Purkinje cell (primary cell): ENCODE data around the gene CDKL4. TPM values are rescaled to one million over a fixed set of nuclear protein-coding genes. Genes with fewer than 3 reads are reported as not detected.

Experiments
- polyA plus RNA-seq: library from polyadenylated mRNA; unstranded; fragments of >200 nt; fragmentation: Nextera tagmentation; gene quantifications from 2 replicates; pipeline ENCODE4 v1.2.1, GENCODE V29; 2014

CDKL4 gene
- 2.8 TPM in 1 of 2 replicates, not detected in the other for polyA plus RNA-seq

DNA sequence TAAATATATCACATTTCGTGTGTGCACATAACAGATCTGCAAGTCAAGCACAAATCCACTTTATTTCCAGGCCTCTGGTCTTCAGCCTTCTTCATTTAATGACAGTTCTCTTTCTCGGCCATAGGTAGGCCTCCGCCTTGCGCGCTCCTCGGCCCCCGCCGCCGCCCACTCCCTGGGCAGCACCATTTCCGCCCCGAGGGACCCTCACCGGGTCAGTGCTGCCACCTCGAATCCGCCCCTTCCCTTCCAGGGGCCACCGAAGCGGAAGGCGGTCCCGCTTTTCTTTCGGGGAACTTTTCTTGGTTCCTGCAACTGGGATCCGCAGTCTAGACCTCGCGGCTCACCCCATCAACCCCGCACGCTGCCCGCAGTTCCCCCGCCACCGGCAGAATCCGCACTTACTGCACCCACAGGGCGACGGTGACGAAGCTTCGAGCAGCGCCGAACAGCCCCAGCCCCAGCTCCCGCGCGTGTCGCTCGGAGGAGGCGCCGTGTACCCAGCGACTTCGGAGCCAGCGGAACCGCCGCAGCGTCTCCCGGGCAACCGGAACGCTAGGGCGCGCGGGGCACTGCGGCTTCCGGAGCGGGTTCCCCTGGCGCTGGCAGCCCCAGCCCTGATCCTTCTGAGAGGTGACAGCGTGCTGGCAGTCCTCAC, at the start of gene CDKL4:
Gene CDKL4, minus strand, starts transcription at position 502 of the 655 bp plus-strand sequence.

Other genes with a start within 250 kb of the CDKL4 start
- 27.7 and 38.4 TPM in 2 replicates for gene SOS1, start 122.9 kb downstream of the CDKL4 start, polyA plus RNA-seq
- gene MAP4K3, start 193.3 kb upstream of the CDKL4 start, polyA plus RNA-seq, result 18.2 and 20.3 TPM in 2 replicates